PC-3 (cell line): ENCODE results near the gene DTWD2. TPM values are rescaled to one million over a fixed set of nuclear protein-coding genes. Genes with fewer than 3 reads are reported as not detected.

Experiments used
- ATAC-seq: fragments of 200-7000 bp; cut with Tn5 transposase; 2 replicates; pipeline ENCODE4 v1.9.1; 2020; ENCODE audit warnings: mild to moderate bottlenecking, moderate library complexity
- BruUV-seq: library from RNA; stranded (reverse); fragments of 400-500 nt; replicated peaks from 2 replicates; lab custom pipeline; 2021; lab: Mats Ljungman, UMichigan
- CTCF ChIA-PET: fragments of 300-600 bp; sonication (Branson Sonifier 250); formaldehyde crosslinking; loops from one replicate; lab custom pipeline; 2022; ENCODE audit warnings: antibody characterized with exemption; lab: Charles Lee
- POLR2A ChIA-PET: fragments of 300-600 bp; sonication (Branson Sonifier 250); formaldehyde crosslinking; loops from one replicate; lab custom pipeline; 2022; ENCODE audit warnings: antibody characterized with exemption; ENCODE audit not compliant: unreplicated experiment; lab: Charles Lee
- DNase-seq: peaks from one replicate; pipeline ENCODE4 v3.0.0-alpha.2; 2015
- H2AFZ ChIP-seq: fragments of 300-600 bp; sonication (generic); 2 replicates; pipeline ENCODE4 v1.6.0; 2016; ENCODE audit warnings: antibody characterized with exemption, low read length
- H3F3A ChIP-seq: fragments of 300-600 bp; sonication (generic); one replicate; pipeline ENCODE4 v1.6.0; 2017; ENCODE audit warnings: antibody characterized with exemption, low read length, control low read depth, mild to moderate bottlenecking; ENCODE audit not compliant: unreplicated experiment
- H3K27ac ChIP-seq: fragments of 300-600 bp; sonication (generic); 2 replicates; pipeline ENCODE4 v1.5.1; 2016; ENCODE audit warnings: mild to moderate bottlenecking, low read length
- H3K27me3 ChIP-seq: fragments of 300-600 bp; sonication (generic); 2 replicates; pipeline ENCODE4 v1.6.1; 2016; ENCODE audit warnings: low read length, mixed read lengths
- H3K36me3 ChIP-seq: fragments of 300-600 bp; sonication (generic); 2 replicates; pipeline ENCODE4 v1.6.1; 2016; ENCODE audit warnings: low read depth, mixed run types, low read length, mixed read lengths
- H3K4me1 ChIP-seq: fragments of 300-600 bp; sonication (generic); 2 replicates; pipeline ENCODE4 v1.5.1; 2016; ENCODE audit warnings: low read length; ENCODE audit not compliant: insufficient read depth
- H3K4me2 ChIP-seq: fragments of 300-600 bp; sonication (generic); 2 replicates; pipeline ENCODE4 v1.6.0; 2016; ENCODE audit warnings: low read length
- H3K4me3 ChIP-seq: fragments of 300-600 bp; sonication (generic); 2 replicates; pipeline ENCODE4 v1.5.1; 2016; ENCODE audit warnings: mild to moderate bottlenecking, low read length, mixed read lengths
- H3K79me2 ChIP-seq: fragments of 300-600 bp; sonication (generic); 2 replicates; pipeline ENCODE4 v1.6.1; 2017; ENCODE audit warnings: low read length, mixed read lengths
- H3K9ac ChIP-seq: fragments of 300-600 bp; sonication (generic); 2 replicates; pipeline ENCODE4 v1.6.0; 2016; ENCODE audit warnings: mild to moderate bottlenecking, low read length
- H3K9me2 ChIP-seq: fragments of 300-600 bp; sonication (generic); replicated peaks from 2 replicates; pipeline ENCODE4 v1.6.1; 2016; ENCODE audit warnings: mixed run types, low read length, mixed read lengths
- H3K9me3 ChIP-seq: fragments of 300-600 bp; sonication (generic); 2 replicates; pipeline ENCODE4 v1.6.1; 2016; ENCODE audit warnings: low read length, mixed read lengths
- H4K20me1 ChIP-seq: fragments of 300-600 bp; sonication (generic); 2 replicates; pipeline ENCODE4 v1.6.1; 2016; ENCODE audit warnings: low read length, mixed read lengths
- CTCF ChIP-seq: fragments of 300-600 bp; sonication (generic); conservative IDR thresholded peaks from 2 replicates; pipeline ENCODE4 v1.5.1; 2017; ENCODE audit warnings: antibody characterized with exemption, low read depth, mild to moderate bottlenecking, low read length
- EZH2 ChIP-seq: fragments of 300-600 bp; sonication (generic); IDR thresholded peaks from one replicate; pipeline ENCODE4 v1.6.1; 2017; ENCODE audit warnings: antibody characterized with exemption, mild to moderate bottlenecking, low read length; ENCODE audit not compliant: unreplicated experiment
- EZH2phosphoT487 ChIP-seq: fragments of 300-600 bp; sonication (generic); IDR thresholded peaks from 2 replicates; pipeline ENCODE4 v1.6.1; 2018; ENCODE audit warnings: mild to moderate bottlenecking, antibody characterized with exemption, low read length, borderline replicate concordance
- intact Hi-C: fragments of 100-400 bp; cut with micrococcal nuclease; formaldehyde crosslinking; loops from 2 replicates; pipeline ENCODE4 v1.9.0; 2023
- total RNA-seq: library from RNA; depleted of rRNA; stranded (reverse); fragments of >200 nt; gene quantifications from 2 replicates; pipeline ENCODE4 v1.2.3, GENCODE V29; 2014

The DTWD2 gene
- total RNA-seq, 1 experiment from 2014 or later, result 16.5 TPM

DNA sequence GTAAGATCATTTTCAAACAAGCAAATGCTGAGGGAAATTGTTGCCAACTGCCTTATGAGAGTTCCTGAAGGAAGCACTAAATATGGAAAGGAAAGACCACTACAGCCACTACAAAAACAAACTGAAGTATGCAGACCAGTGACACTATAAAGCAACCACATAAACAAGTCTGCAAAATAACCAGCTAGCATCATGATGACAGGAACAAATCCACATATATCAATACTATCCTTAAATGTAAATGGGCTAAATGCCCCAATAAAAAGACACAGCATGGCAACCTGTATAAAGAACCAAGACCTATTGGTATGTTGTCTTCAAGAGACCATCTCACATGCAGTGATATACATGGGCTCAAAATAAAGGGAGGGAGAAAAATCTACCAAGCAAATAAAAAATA is 113.2 kb downstream of the DTWD2 start:
- H4K20me1 ChIP-seq, result no peaks in the 10 kb centered on the region
- H3K9ac ChIP-seq, result no peak overlapping the region
- POLR2A ChIA-PET, result no interaction called here
- intact Hi-C loops, result no loop called here
- no peaks in the 10 kb centered on the region for H3K36me3 ChIP-seq
- no peaks in the 10 kb centered on the region for H3K4me1 ChIP-seq
- H3F3A ChIP-seq, result no peaks in the 10 kb centered on the region
- H3K9me3 ChIP-seq, result no peaks in the 10 kb centered on the region
- no peak overlapping the region for H3K4me3 ChIP-seq
- no peak overlapping the region for H3K27ac ChIP-seq
- no peaks in the 10 kb centered on the region for H3K79me2 ChIP-seq
- no peaks in the 10 kb centered on the region for H3K9me2 ChIP-seq
- H3K27me3 ChIP-seq, result no peaks in the 10 kb centered on the region
- no peak overlapping the region for H2AFZ ChIP-seq
- no peak for DNase-seq
- CTCF ChIA-PET, result no interaction called here
- H3K4me2 ChIP-seq, result no peak overlapping the region
- no TSS peak for BruUV-seq
- no peak for ATAC-seq
- TF ChIP-seq EZH2phosphoT487 (no peak), CTCF (no peak), EZH2 (no peak)

- ChIA-PET POLR2A (no interaction called here), CTCF (no interaction called here)
- TF ChIP-seq CTCF, result no peak
- TF ChIP-seq EZH2, result no peak
- no peak for TF ChIP-seq EZH2phosphoT487
- Histone ChIP-seq H3K27me3 (no peaks in the 10 kb centered on the region), H3K4me3 (no peak overlapping the region), H3K4me1 (no peaks in the 10 kb centered on the region), H3F3A (no peaks in the 10 kb centered on the region), H3K9me3 (no peaks in the 10 kb centered on the region), H3K9me2 (no peaks in the 10 kb centered on the region), H3K79me2 (no peaks in the 10 kb centered on the region), H4K20me1 (no peaks in the 10 kb centered on the region), H3K36me3 (no peaks in the 10 kb centered on the region), H3K9ac (no peak overlapping the region), H3K4me2 (no peak overlapping the region), H2AFZ (no peak overlapping the region), H3K27ac (no peak overlapping the region)
- intact Hi-C loops, result no loop called here
- ATAC-seq, result no peak
- no TSS peak for BruUV-seq
- no peak for DNase-seq
These were observed 114.9 kb downstream of the DTWD2 start for GRCh38 chr5:118873417-118873816.

DNA sequence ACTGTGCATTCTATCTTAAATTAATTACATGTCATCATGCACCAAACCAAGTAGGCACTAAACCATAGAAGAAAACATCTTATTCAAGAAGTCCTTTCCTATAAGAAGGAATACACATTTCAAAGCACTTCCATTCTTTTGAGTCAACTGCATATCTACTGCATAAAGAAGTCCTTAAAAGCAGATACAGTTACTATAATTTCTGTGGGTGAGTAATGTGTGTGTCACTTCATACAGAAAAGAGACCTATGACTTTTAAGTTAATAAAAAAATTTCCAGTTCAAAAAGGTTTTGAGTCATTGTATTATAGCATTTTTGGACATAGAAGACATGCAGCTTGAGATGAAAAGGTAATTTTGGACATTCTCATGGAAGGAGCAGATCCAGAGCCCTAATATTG is 125.0 kb downstream of the DTWD2 start:
- peak overlapping the region; percentile 1; the same call in 1 of the 2 replicates for H3K4me3 ChIP-seq
- no peaks in the 10 kb centered on the region for H3K9me2 ChIP-seq
- ChIA-PET POLR2A (no interaction called here), CTCF (no interaction called here)
- no peak overlapping the region for H2AFZ ChIP-seq
- DNase-seq (peak; percentile 71), ATAC-seq (peak; percentile 91)
- H3K9ac ChIP-seq, result peak overlapping the region; percentile 28; the same call in 1 of the 2 replicates
- no TSS peak for BruUV-seq
- no peaks in the 10 kb centered on the region for H3K79me2 ChIP-seq
- H3K36me3 ChIP-seq, result no peaks in the 10 kb centered on the region
- no peak for TF ChIP-seq CTCF
- TF ChIP-seq EZH2phosphoT487, result no peak
- no peak for TF ChIP-seq EZH2
- intact Hi-C loops, result no loop called here
- H3K9me3 ChIP-seq, result no peaks in the 10 kb centered on the region
- no peaks in the 10 kb centered on the region for H4K20me1 ChIP-seq
- H3K27me3 ChIP-seq, result no peaks in the 10 kb centered on the region
- peaks cover 5% of the 10 kb centered on the region for H3F3A ChIP-seq
- H3K4me1 ChIP-seq, result peaks cover 23% of the 10 kb centered on the region
- H3K27ac ChIP-seq, result peak overlapping the region; percentile 82
- peak overlapping the region; percentile 25 for H3K4me2 ChIP-seq
